CD4-positive, CD25-positive, alpha-beta regulatory T cell (primary cell): ENCODE results near the gene CCDC40. TPM values are rescaled to one million over a fixed set of nuclear protein-coding genes. Genes with fewer than 3 reads are reported as not detected.

ENCODE experiments used
- ATAC-seq, 2 donors: fragments of 150-1000 bp; cut with Tn5 transposase; one replicate each; pipeline ENCODE4 v1.10.0; 2021; ENCODE audit warnings: low read depth in 2 of 2, moderate number of reproducible peaks in 2 of 2, moderate library complexity in 1 of 2
- DNase-seq, 3 donors: peaks; one replicate each; pipeline versions ENCODE4 v3.0.0 to v3.0.0-alpha.2; 2012 to 2022; ENCODE audit warnings: mixed read lengths in 1 of 3
- H3K27ac ChIP-seq: one replicate; pipeline ENCODE4 v1.7.0; 2013; ENCODE audit warnings: mild to moderate bottlenecking, low read length; ENCODE audit not compliant: insufficient read depth, poor library complexity, severe bottlenecking
- H3K27me3 ChIP-seq: one replicate; pipeline ENCODE4 v1.7.0; 2013; ENCODE audit warnings: low read length; ENCODE audit not compliant: control insufficient read depth, insufficient read depth
- H3K36me3 ChIP-seq: one replicate; pipeline ENCODE4 v1.7.0; 2013; ENCODE audit warnings: mild to moderate bottlenecking, low read length, moderate library complexity; ENCODE audit not compliant: control insufficient read depth, insufficient read depth
- H3K4me1 ChIP-seq: 2 replicates; pipeline ENCODE4 v1.7.0; 2013; ENCODE audit warnings: mild to moderate bottlenecking, low read length; ENCODE audit not compliant: insufficient read depth, control insufficient read depth, poor library complexity, severe bottlenecking
- H3K4me3 ChIP-seq: one replicate; pipeline ENCODE4 v1.7.0; 2013; ENCODE audit warnings: low read depth, mild to moderate bottlenecking, low read length, moderate library complexity
- H3K9me3 ChIP-seq, 2 experiments: 1 replicate in 1 of 2; 2 replicates in 1 of 2; pipeline ENCODE4 v1.7.0; 2013; ENCODE audit warnings: low read length in 2 of 2, mild to moderate bottlenecking in 1 of 2, moderate library complexity in 1 of 2; ENCODE audit not compliant: control insufficient read depth in 2 of 2
- H3K27ac Mint-ChIP-seq, 3 donors: one replicate each; pipeline ENCODE4 v1.8.0; 2020 to 2022; ENCODE audit warnings: mild to moderate bottlenecking in 3 of 3, mixed read lengths in 3 of 3, moderate library complexity in 2 of 3
- H3K27me3 Mint-ChIP-seq: one replicate; pipeline ENCODE4 v1.8.0; 2022; ENCODE audit warnings: mild to moderate bottlenecking, mixed read lengths
- H3K36me3 Mint-ChIP-seq: one replicate; pipeline ENCODE4 v1.8.0; 2020; ENCODE audit warnings: mixed read lengths
- H3K4me1 Mint-ChIP-seq, 4 donors: one replicate each; pipeline ENCODE4 v1.8.0; 2020 to 2022; ENCODE audit warnings: mixed read lengths in 4 of 4, mild to moderate bottlenecking in 1 of 4
- H3K4me3 Mint-ChIP-seq, 4 donors: one replicate each; pipeline ENCODE4 v1.8.0; 2020 to 2022; ENCODE audit warnings: mild to moderate bottlenecking in 4 of 4, mixed read lengths in 4 of 4, moderate library complexity in 3 of 4
- H3K9me3 Mint-ChIP-seq, 7 donors: one replicate each; pipeline ENCODE4 v1.8.0; 2020 to 2022; ENCODE audit warnings: mixed read lengths in 7 of 7, mild to moderate bottlenecking in 3 of 7, moderate library complexity in 2 of 7
- polyA plus RNA-seq, 4 donors: library from polyadenylated mRNA; unstranded; fragments of 300-500 nt; fragmentation: Illumina TruSeq; gene quantifications; one replicate each; pipeline ENCODE4 v1.2.3, GENCODE V29; 2021
- total RNA-seq: library from RNA; stranded (reverse); gene quantifications from one replicate; pipeline ENCODE4 v1.2.3, GENCODE V29; 2022

Gene CCDC40
- total and polyA plus RNA-seq, 5 donors from 2014 or later: 0.32 TPM; not detected in 4

DNA sequence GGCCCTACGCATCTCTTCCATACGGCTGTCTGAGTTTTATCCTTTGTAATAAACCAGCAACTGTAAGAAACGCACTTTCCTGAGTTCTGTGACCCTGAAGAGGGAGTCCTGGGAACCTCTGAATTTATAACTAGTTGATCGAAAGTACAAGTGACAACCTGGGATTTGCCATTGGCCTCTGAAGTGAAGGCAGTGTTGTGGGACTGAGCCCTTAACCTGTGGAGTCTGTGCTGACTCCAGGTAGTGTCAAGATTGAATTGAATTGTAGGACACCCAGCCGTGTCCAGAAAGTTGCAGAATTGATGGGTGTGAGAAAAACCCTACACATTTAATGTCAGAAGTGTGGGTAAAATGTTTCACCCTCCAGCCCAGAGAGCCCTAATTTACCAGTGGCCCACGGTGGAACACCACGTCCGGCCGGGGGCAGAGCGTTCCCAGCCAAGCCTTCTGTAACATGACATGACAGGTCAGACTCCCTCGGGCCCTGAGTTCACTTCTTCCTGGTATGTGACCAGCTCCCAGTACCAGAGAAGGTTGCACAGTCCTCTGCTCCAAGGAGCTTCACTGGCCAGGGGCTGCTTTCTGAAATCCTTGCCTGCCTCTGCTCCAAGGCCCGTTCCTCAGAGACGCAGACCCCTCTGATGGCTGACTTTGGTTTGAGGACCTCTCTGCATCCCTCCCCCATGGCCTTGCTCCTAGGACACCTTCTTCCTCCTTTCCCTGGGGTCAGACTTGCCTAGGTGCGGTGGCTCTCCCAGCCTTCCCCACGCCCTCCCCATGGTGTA lies 66.4 kb downstream of the CCDC40 start:
- H3K4me1 Mint-ChIP-seq: peaks cover 8 to 29% (median 17%) of the 10 kb centered on the region in 4 donors
- DNase-seq (no peak), ATAC-seq (no peak)
- H3K9me3 Mint-ChIP-seq: peaks cover 0 to 5% (median 0%) of the 10 kb centered on the region in 7 donors
- H3K36me3 Mint-ChIP-seq: no peaks in the 10 kb centered on the region
- H3K27ac ChIP-seq: no peak overlapping the region
- peak overlapping the region in 2 of 3 donors; percentile 49 to 93 for H3K27ac Mint-ChIP-seq
- H3K4me3 Mint-ChIP-seq: peak overlapping the region; percentile 87 to 93 (median 90)
- peaks cover 19% of the 10 kb centered on the region for H3K4me1 ChIP-seq
- H3K27me3 ChIP-seq: no peaks in the 10 kb centered on the region
- no peak overlapping the region for H3K4me3 ChIP-seq
- no peaks in the 10 kb centered on the region for H3K36me3 ChIP-seq
- H3K27me3 Mint-ChIP-seq: peaks cover 17% of the 10 kb centered on the region
- H3K9me3 ChIP-seq: no peaks in the 10 kb centered on the region

DNA sequence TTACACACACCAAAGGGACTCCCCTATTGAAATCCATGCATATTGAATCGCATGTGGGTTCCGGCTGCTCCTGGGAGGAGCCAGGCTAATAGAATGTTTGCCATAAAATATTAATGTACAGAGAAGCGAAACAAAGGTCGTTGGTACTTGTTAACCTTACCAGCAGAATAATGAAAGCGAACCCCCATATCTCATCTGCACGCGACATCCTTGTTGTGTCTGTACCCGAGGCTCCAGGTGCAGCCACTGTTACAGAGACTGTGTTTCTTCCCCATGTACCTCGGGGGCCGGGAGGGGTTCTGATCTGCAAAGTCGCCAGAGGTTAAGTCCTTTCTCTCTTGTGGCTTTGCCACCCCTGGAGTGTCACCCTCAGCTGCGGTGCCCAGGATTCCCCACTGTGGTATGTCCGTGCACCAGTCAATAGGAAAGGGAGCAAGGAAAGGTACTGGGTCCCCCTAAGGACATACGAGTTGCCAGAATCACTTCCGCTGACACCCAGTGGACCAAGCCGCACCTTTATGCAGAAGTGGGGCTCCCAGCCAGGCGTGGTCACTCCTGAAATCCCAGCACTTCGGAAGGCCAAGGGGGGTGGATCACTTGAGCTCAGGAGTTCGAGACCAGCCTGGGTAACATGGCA lies 67.1 kb downstream of the CCDC40 start:
- Histone ChIP-seq H3K27ac (no peak overlapping the region), H3K27me3 (no peaks in the 10 kb centered on the region), H3K36me3 (no peaks in the 10 kb centered on the region), H3K9me3 (no peaks in the 10 kb centered on the region), H3K4me3 (no peak overlapping the region), H3K4me1 (peaks cover 19% of the 10 kb centered on the region)
- ATAC-seq: no peak
- Mint-ChIP-seq H3K36me3 (no peaks in the 10 kb centered on the region), H3K4me1 (peaks cover 8 to 29% (median 17%) of the 10 kb centered on the region in 4 donors), H3K27ac (peak overlapping the region in 1 of 3 donors; percentile 43), H3K27me3 (peaks cover 11% of the 10 kb centered on the region), H3K4me3 (peak overlapping the region; percentile 79 to 93 (median 86)), H3K9me3 (peaks cover 0 to 2% (median 0%) of the 10 kb centered on the region in 7 donors)
- no peak for DNase-seq

DNA sequence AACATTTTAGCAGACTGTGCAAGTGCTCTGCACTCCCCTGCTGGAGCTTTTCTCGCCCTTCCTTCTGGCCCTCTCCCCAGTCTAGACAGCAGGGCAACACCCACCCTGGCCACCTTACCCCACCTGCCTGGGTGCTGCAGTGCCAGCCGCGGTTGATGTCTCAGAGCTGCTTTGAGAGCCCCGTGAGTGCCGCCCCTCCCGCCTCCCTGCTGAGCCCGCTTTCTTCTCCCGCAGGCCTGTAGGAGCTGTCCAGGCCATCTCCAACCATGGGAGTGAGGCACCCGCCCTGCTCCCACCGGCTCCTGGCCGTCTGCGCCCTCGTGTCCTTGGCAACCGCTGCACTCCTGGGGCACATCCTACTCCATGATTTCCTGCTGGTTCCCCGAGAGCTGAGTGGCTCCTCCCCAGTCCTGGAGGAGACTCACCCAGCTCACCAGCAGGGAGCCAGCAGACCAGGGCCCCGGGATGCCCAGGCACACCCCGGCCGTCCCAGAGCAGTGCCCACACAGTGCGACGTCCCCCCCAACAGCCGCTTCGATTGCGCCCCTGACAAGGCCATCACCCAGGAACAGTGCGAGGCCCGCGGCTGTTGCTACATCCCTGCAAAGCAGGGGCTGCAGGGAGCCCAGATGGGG lies 68.0 kb downstream of the CCDC40 start:
- Mint-ChIP-seq H3K36me3 (no peaks in the 10 kb centered on the region), H3K4me3 (peak overlapping the region in 2 of 4 donors; percentile 27 to 92), H3K4me1 (peaks cover 8 to 29% (median 17%) of the 10 kb centered on the region in 4 donors), H3K27ac (no peak overlapping the region), H3K27me3 (peaks cover 11% of the 10 kb centered on the region), H3K9me3 (peaks cover 0 to 2% (median 0%) of the 10 kb centered on the region in 7 donors)
- no peak for DNase-seq
- Histone ChIP-seq H3K9me3 (no peaks in the 10 kb centered on the region), H3K27ac (no peak overlapping the region), H3K4me3 (no peak overlapping the region), H3K27me3 (no peaks in the 10 kb centered on the region), H3K36me3 (no peaks in the 10 kb centered on the region), H3K4me1 (peaks cover 19% of the 10 kb centered on the region)
- no peak for ATAC-seq

DNA sequence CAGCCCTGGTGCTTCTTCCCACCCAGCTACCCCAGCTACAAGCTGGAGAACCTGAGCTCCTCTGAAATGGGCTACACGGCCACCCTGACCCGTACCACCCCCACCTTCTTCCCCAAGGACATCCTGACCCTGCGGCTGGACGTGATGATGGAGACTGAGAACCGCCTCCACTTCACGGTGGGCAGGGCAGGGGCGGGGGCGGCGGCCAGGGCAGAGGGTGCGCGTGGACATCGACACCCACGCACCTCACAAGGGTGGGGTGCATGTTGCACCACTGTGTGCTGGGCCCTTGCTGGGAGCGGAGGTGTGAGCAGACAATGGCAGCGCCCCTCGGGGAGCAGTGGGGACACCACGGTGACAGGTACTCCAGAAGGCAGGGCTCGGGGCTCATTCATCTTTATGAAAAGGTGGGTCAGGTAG lies 68.5 kb downstream of the CCDC40 start:
- Mint-ChIP-seq H3K9me3 (peaks cover 0 to 2% (median 0%) of the 10 kb centered on the region in 7 donors), H3K27me3 (peaks cover 11% of the 10 kb centered on the region), H3K4me3 (peak overlapping the region in 1 of 4 donors; percentile 29), H3K4me1 (peaks cover 8 to 28% (median 17%) of the 10 kb centered on the region in 4 donors), H3K36me3 (no peaks in the 10 kb centered on the region), H3K27ac (no peak overlapping the region)
- H3K27me3 ChIP-seq: no peaks in the 10 kb centered on the region
- H3K4me3 ChIP-seq: no peak overlapping the region
- peaks cover 19% of the 10 kb centered on the region for H3K4me1 ChIP-seq
- H3K9me3 ChIP-seq: no peaks in the 10 kb centered on the region
- no peaks in the 10 kb centered on the region for H3K36me3 ChIP-seq
- no peak for DNase-seq
- no peak for ATAC-seq
- no peak overlapping the region for H3K27ac ChIP-seq

DNA sequence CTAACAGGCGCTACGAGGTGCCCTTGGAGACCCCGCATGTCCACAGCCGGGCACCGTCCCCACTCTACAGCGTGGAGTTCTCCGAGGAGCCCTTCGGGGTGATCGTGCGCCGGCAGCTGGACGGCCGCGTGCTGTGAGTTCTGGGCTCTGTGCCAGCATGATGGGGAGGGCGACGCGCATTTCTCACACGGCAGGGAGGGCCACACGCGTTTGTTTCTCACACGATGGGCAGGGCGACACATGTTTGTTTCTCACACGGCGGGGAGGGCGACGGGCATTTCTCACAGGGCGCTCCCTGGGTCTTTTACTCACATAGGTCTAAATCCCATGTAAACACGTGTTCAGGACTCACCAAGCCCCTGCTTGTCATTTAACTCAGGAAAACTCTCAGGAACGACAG lies 69.3 kb downstream of the CCDC40 start:
- Histone ChIP-seq H3K27ac (no peak overlapping the region), H3K27me3 (no peaks in the 10 kb centered on the region), H3K9me3 (no peaks in the 10 kb centered on the region), H3K4me1 (peaks cover 11% of the 10 kb centered on the region), H3K4me3 (no peak overlapping the region), H3K36me3 (no peaks in the 10 kb centered on the region)
- Mint-ChIP-seq H3K27ac (no peak overlapping the region), H3K27me3 (peaks cover 6% of the 10 kb centered on the region), H3K9me3 (peaks cover 0 to 2% (median 0%) of the 10 kb centered on the region in 7 donors), H3K36me3 (no peaks in the 10 kb centered on the region), H3K4me3 (no peak overlapping the region), H3K4me1 (peaks cover 2 to 21% (median 11%) of the 10 kb centered on the region in 4 donors)
- ATAC-seq (no peak), DNase-seq (no peak)

DNA sequence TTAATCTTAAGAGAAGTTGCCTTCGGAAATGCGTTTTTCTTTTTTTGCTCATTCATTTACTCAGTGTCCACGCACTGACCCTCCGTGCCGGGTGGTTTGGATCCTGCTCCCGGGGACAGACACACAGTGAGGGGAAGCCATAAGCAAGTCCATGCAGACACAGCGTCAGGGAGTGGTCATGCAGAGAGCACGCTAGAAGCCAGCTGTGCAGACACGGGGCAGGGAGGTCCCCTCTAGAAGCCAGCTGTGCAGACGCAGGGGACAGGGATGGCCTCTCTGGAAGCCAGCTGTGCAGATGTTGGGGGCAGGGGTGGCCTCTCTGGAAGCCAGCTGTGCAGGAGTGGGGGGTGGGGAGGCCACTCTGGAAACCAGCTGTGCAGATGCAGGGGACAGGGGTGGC lies 69.7 kb downstream of the CCDC40 start:
- Mint-ChIP-seq H3K27ac (no peak overlapping the region), H3K36me3 (no peaks in the 10 kb centered on the region)

DNA sequence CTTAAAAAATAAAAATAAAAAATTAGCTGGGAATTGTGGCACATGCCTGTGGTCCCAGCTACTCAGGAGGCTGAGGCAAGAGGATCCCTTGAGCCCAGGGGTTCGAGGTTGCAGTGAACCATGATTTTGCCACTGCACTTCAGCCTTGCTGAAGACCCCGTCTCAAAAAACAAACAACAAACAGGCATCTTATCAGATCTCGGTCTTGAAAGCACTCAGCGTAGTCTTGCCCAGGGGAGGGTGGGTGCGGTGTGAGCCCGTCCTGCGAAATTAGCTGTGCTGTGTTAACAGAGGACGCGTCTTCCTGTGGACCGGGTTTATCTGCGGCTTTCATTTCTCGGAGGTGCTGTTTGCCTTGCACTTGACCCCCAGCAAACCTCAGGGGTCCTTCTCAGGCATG lies 70.3 kb downstream of the CCDC40 start:
- H3K36me3 Mint-ChIP-seq: no peaks in the 10 kb centered on the region
- no peak for DNase-seq

More for the DNA sequence above, 69.7 kb downstream of the CCDC40 start:
- H3K4me3 ChIP-seq: no peak overlapping the region
- peaks cover 0 to 2% (median 0%) of the 10 kb centered on the region in 7 donors for H3K9me3 Mint-ChIP-seq
- peaks cover 7% of the 10 kb centered on the region for H3K4me1 ChIP-seq
- peaks cover 6% of the 10 kb centered on the region for H3K27me3 Mint-ChIP-seq
- H3K27ac ChIP-seq: no peak overlapping the region
- H3K36me3 ChIP-seq: no peaks in the 10 kb centered on the region
- H3K4me1 Mint-ChIP-seq: peaks cover 0 to 18% (median 9%) of the 10 kb centered on the region in 4 donors
- no peak overlapping the region for H3K4me3 Mint-ChIP-seq
- ATAC-seq: no peak
- no peaks in the 10 kb centered on the region for H3K27me3 ChIP-seq
- DNase-seq: no peak
- H3K9me3 ChIP-seq: no peaks in the 10 kb centered on the region

More for the DNA sequence above, 70.3 kb downstream of the CCDC40 start:
- Histone ChIP-seq H3K4me1 (peaks cover 6% of the 10 kb centered on the region), H3K4me3 (no peak overlapping the region), H3K27ac (no peak overlapping the region), H3K27me3 (no peaks in the 10 kb centered on the region), H3K9me3 (no peaks in the 10 kb centered on the region), H3K36me3 (no peaks in the 10 kb centered on the region)
- no peak for ATAC-seq
- Mint-ChIP-seq H3K27me3 (peaks cover 6% of the 10 kb centered on the region), H3K9me3 (peaks cover 0 to 2% (median 0%) of the 10 kb centered on the region in 7 donors), H3K4me1 (peaks cover 0 to 18% (median 9%) of the 10 kb centered on the region in 4 donors), H3K27ac (no peak overlapping the region), H3K4me3 (no peak overlapping the region)
